Measurements from ENCODE around the gene KRI1. TPM values are rescaled to one million over a fixed set of nuclear protein-coding genes. Genes with fewer than 3 reads are reported as not detected.

The KRI1 gene
- total and polyA plus RNA-seq, 2 of the 8 experiments (the other 6 are each of a cell fraction or from before 2014, with no cell fraction given), result 14.2 to 45.2 TPM

DNA sequence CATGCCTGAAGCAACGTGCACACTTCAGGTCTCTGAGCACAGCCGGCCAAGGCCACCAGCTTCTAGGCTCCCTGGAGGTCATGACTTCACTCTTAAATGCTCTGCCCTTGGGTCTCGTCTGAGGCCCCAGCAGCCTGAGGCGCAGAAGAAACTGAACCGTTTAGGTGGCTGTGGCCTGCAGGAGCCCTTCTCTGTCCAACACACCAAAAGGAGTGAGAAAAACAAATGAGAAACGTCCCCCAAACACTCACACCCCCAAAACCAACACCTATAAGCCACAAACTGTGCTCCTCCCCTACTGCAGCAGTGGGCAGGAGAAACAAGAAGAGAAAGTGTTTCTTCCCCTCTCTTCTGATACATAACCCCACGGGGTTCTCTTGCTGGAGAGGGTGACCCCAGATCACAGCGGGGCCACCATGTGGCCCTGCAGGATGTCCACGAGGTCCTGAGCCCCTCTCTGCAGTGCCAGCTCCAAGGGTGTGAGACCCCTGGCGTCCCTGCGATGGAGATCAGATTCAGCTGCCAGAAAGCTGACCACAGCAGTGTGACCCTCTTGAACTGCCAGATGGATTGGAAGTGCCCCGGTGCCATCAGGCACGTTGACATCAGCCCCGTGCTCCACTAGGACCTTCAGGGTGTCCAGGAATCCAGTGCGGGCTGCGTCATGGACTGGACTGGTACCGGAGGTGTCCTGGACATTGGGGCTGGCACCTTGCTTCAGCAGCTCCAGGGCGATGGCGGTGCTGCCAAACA, 1.0 kb upstream of the KRI1 start (continued):
- TF ChIP-seq KDM1A (IDR thresholded peaks at IDR 0.05; ENCODE audit: borderline replicate concordance, low read length) (no peak), TAF7 (optimal IDR thresholded peaks at IDR 0.05; ENCODE audit: borderline replicate concordance, low read depth, low read length) (no peak), RFX5 (IDR thresholded peaks at IDR 0.05; ENCODE audit: borderline replicate concordance, low read depth, low read length) (no peak), FOSL1 (IDR thresholded peaks at IDR 0.05; ENCODE audit: insufficient read depth, low read depth, low read length) (no peak), SIN3A (conservative IDR thresholded peaks at IDR 0.05 in 1 of 2, IDR thresholded peaks at IDR 0.05 in 1 of 2; ENCODE audit: low read depth in 1 of 2, low read length in 2 of 2) (no peak), SIRT6 (IDR thresholded peaks at IDR 0.05; ENCODE audit: low read length) (no peak), POLR2AphosphoS5 (IDR thresholded peaks at IDR 0.05; ENCODE audit: low read depth, low read length) (no peak), SRF (IDR thresholded peaks at IDR 0.05; ENCODE audit: low read depth, low read length) (no peak), POLR2A (IDR thresholded peaks at IDR 0.05; ENCODE audit: control extremely low read depth in 1 of 2, low read depth in 2 of 2, low read length in 2 of 2) (no peak)
